GM13977 (cell line): Measurements from ENCODE around the gene HS6ST3.
"Not testable (repeated sequence)": the region's sequence is repeated elsewhere in the genome, so short reads cannot be mapped to it uniquely, and the experiment has no call there.

Experiments used
- DNase-seq: peaks from one replicate; pipeline ENCODE4 v3.0.0; 2012; ENCODE audit warnings: low spot score
- in situ Hi-C: fragments of 300-500 bp; cut with MboI; formaldehyde crosslinking; loops from one replicate; pipeline ENCODE4 v1.12.0; 2022; ENCODE audit warnings: low sequenced_read_pairs, low pct_unique_long_range_greater_than_20kb, mixed read lengths, inconsistent platforms; ENCODE audit not compliant: unreplicated experiment
- TF ChIP-seq, protein P1 (sequence below): IDR thresholded peaks from 2 replicates; pipeline ENCODE4 v1.5.1; 2012; ENCODE audit warnings: mild to moderate bottlenecking, control low read depth; ENCODE audit not compliant: insufficient read depth; ENCODE audit errors: extremely low read depth, missing control alignments

HS6ST3 gene

DNA sequence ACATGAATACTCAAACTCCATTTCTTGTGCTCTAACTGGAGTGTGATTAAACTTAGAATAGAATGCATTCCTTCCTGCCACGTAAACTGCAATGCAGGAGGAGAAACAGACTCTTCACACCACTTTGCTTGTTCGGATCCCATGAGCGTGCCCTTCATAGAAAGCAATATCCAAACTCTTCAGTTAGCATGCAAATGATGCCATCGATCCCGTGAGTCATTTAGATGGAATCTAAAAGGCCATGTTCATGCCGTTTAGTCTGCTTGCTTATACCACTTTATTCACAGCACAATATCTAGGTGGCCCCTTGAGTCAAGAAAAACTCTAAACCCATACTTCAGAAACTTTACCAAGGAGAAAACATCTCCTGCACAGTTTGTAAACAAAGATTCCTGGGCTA is 678.6 kb downstream of the HS6ST3 start:
- no peak for DNase-seq
- TF ChIP-seq, protein P1, sequence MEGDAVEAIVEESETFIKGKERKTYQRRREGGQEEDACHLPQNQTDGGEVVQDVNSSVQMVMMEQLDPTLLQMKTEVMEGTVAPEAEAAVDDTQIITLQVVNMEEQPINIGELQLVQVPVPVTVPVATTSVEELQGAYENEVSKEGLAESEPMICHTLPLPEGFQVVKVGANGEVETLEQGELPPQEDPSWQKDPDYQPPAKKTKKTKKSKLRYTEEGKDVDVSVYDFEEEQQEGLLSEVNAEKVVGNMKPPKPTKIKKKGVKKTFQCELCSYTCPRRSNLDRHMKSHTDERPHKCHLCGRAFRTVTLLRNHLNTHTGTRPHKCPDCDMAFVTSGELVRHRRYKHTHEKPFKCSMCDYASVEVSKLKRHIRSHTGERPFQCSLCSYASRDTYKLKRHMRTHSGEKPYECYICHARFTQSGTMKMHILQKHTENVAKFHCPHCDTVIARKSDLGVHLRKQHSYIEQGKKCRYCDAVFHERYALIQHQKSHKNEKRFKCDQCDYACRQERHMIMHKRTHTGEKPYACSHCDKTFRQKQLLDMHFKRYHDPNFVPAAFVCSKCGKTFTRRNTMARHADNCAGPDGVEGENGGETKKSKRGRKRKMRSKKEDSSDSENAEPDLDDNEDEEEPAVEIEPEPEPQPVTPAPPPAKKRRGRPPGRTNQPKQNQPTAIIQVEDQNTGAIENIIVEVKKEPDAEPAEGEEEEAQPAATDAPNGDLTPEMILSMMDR: no peak
- in situ Hi-C loops: no loop called here

- no peak for DNase-seq
- TF ChIP-seq, protein P1: no peak
- in situ Hi-C loops: no loop called here
These were observed 680.0 kb downstream of the HS6ST3 start for GRCh38 chr13:96769874-96770273.

GRCh38 chr13:96771486-96772367 is 681.8 kb downstream of the HS6ST3 start:
- TF ChIP-seq, protein P1: no peak
- DNase-seq: no peak
- in situ Hi-C loops: no loop called here

DNA sequence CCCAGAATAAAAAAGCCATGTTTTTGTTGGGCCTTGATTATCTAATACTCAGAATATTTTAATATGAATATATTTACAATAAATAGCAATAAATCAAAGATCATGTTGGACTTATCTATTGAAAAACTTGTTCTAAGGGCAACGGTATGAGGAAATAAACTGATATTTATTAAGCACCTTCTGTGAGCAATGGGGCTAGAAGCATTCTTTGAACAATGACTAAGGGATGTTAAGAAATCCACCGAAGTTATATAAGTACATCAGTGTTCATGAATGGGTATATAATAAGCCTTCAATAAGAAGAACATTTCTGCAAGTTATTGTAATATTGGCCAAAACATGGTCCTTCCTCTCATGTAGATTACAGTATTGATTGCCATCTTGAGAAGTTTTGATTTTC is 682.5 kb downstream of the HS6ST3 start:
- in situ Hi-C loops: no loop called here
- no peak for DNase-seq

DNA sequence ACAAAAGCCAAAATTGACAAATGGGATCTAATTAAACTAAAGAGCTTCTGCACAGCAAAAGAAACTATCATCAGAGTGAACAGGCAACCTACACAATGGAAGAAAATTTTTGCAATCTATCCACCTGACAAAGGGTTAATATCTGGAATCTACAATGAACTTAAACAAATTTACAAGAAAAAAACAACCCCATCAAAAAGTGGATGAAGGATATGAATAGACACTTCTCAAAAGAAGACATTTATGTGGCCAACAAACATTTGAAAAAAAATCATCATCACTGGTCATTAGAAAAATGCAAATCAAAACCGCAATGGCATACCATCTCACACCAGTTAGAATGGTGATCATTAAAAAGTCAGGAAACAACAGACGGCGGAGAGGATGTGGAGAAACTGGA is 688.4 kb downstream of the HS6ST3 start:
- in situ Hi-C loops, DNase-seq: not testable (repeated sequence)

More for the DNA sequence above, 682.5 kb downstream of the HS6ST3 start:
- TF ChIP-seq, protein P1: no peak

DNA sequence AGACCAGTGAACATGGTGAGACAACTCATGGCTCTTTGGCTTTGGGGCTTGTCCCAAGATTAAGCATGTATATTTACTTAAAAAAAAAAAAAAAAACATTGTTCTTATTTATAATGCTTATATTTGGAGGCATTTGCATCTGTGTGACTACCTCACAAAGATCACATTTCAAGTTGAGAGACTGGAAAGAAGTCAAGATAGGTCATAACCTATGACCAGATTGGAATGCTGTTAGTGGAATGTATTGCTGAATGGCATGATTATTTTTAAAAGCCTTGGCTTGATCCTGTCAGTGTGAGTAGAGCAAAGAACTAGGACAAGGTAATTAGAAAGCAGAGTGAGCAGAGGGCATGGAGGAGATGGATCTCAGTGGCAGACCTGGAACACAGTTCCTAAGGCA is 689.8 kb downstream of the HS6ST3 start:
- in situ Hi-C loops: no loop called here
- DNase-seq: no peak
- TF ChIP-seq, protein P1: no peak

DNA sequence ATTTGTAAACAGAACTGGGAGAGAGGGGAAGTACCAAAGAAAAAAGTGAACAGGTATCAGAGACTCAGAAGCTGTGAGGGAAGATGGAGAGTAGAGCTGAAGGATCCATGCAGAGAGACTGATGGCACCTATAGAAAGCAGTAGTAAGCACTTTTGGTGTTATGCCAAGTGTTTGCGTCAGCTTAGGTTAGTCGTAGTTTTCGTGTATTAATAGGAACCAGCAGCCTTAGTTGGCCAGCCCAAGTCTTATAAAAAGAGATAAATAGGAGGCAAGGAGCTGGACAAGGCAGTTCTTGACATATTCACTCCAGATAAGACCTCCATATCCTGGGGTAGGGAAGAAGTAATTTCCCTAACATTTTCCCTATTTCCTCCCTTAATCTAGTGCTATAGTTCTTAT is 690.2 kb downstream of the HS6ST3 start:
- TF ChIP-seq, protein P1: no peak
- in situ Hi-C loops: no loop called here

More for the DNA sequence above, 690.2 kb downstream of the HS6ST3 start:
- DNase-seq: no peak
